ENCODE results near the gene ADAP1.
"Not testable (repeated sequence)": the region's sequence is repeated elsewhere in the genome, so short reads cannot be mapped to it uniquely, and the experiment has no call there.

ADAP1 gene, protein sequence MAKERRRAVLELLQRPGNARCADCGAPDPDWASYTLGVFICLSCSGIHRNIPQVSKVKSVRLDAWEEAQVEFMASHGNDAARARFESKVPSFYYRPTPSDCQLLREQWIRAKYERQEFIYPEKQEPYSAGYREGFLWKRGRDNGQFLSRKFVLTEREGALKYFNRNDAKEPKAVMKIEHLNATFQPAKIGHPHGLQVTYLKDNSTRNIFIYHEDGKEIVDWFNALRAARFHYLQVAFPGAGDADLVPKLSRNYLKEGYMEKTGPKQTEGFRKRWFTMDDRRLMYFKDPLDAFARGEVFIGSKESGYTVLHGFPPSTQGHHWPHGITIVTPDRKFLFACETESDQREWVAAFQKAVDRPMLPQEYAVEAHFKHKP

DNA sequence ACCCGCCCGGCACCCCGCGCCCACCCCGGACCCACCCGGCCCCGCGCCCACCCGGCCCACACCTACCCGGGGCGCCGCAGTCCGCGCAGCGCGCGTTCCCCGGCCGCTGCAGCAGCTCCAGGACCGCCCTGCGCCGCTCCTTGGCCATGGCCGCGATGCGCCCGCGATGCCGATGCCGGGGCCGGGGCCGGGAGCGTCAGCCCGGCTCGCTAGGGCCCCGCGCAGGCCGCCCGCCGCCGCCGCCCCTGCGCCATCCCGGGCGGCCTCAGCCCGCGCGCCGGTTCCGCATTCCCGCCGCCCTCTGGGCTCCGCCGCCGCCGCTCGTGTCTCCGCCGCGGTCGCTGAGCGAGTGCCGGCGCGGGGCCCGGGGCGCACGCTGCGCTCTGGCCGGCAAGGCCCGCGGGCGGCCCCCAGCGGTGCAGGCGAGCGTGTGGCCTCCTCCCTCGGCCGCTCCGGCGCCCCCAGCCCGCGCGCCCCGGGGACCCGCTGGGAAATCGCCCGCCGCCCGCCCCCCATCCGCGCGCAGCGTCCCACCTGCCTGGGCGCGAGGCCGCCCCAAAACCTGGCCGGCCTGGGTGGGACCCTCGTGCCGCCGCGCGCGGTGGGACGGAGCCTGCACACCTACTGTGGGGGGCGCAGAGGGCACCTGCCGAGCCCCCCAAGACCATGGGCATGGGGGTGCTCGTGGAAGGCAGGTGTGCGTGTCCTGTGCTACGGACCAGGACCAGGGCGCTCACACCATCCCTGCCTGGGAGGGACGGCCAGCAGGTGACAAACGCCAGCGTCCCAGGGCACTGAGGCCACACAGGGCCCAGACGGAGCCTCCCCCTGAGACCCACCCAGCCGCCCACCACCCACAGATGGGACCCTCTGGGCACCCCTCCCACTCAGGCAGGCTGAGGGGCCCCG lies at the start of gene ADAP1:
TSS of gene ADAP1 (minus strand) at position 351 of the 909 bp plus-strand sequence. CDS start at position 148, 203 bp downstream.
- peak; percentile 33 for DNase-seq (ENCODE audit: low read depth)

DNA sequence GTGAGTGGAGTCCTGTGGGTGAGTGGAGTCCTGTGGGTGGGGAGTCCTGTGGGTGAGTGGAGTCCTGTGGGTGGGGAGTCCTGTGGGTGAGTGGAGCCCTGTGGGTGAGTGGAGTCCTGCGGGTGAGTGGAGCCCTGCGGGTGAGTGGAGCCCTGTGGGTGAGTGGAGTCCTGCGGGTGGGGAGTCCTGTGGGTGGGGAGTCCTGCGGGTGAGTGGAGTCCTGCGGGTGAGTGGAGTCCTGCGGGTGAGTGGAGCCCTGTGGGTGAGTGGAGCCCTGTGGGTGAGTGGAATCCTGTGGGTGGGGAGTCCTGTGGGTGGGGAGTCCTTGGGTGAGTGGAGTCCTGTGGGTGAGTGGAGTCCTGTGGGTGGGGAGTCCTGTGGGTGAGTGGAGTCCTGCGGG lies 48.0 kb upstream of the ADAP1 start:
- not testable (repeated sequence) for DNase-seq (ENCODE audit: low read depth)

DNA sequence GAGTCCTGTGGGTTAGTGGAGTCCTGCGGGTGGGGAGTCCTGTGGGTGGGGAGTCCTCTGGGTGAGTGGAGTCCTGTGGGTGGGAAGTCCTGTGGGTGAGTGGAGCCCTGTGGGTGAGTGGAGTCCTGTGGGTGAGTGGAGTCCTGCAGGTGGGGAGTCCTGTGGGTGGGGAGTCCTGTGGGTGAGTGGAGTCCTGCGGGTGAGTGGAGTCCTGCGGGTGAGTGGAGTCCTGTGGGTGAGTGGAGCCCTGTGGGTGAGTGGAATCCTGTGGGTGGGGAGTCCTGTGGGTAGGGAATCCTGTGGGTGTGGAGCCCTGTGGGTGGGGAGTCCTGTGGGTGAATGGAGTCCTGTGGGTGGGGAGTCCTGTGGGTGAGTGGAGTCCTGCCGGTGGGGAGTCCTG lies 47.5 kb upstream of the ADAP1 start:
- DNase-seq (ENCODE audit: low read depth) = not testable (repeated sequence)

DNA sequence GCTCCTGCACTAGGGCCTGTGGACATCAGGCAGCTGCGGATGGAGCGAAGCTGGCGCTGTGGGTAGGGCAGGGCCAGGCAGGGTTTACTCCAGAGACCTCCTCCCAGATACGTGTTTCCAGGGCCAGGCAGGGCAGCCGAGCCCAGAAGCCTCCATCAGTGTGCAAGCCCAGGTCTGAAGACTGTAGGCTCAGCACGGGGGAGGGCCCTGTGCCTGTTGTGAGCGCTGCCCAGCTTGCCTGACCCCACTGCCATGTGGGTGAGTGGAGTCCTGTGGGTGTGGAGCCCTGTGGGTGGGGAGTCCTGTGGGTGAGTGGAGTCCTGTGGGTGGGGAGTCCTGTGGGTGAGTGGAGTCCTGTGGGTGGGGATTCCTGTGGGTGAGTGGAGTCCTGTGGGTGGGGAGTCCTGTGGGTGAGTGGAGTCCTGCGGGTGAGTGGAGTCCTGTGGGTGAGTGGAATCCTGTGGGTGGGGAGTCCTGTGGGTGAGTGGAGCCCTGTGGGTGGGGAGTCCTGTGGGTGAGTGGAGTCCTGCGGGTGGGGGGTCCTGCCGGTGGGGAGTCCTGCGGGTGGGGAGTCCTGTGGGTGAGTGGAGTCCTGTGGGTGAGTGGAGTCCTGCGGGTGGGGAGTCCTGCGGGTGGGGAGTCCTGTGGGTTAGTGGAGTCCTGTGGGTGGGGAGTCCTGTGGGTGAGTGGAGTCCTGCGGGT lies 46.7 kb upstream of the ADAP1 start:
- not testable (repeated sequence) for DNase-seq (ENCODE audit: low read depth)

DNA sequence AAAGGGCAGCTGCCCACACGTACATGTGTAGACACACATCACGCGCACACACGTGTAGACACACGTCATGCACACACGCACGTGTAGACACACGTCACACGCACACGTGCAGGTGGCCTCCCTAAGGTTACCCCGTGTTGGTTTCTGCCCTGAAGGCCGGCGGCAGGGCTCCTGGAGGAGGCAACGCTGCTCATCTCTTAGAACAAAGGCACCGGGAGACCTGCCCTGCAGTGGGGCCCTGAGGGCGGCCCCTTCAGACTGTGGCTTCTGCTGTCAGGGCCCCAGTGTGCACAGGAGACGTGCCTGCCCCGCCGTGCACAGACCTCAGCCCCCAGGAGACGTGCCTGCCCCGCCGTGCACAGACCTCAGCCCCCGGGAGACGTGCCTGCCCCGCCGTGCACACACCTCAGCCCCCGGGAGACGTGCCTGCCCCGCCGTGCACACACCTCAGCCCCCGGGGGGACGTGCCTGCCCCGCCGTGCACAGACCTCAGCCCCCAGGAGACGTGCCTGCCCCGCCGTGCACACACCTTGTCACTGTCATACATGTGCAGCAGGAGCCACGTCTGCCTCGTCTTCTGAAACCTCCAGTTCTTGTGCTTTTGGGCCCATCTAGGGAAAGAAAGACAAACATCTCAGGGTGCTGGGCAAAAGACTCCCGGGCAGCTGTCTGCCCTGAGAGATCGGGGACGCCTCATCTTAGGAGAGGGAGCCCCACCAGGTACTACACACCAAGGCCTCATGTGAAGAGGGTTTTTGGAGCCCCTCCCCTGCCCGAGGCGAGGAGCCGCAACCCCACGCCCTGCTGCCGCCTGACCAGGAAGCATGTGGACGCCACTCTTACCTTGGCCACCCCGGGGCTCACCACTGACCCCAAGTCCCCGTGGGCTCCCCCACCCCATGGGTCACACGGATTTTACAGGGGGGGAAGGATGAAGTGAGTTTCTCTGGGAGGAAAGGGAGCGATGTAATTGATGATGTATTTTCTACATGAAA lies 45.8 kb upstream of the ADAP1 start:
- DNase-seq (ENCODE audit: low read depth) = no peak

DNA sequence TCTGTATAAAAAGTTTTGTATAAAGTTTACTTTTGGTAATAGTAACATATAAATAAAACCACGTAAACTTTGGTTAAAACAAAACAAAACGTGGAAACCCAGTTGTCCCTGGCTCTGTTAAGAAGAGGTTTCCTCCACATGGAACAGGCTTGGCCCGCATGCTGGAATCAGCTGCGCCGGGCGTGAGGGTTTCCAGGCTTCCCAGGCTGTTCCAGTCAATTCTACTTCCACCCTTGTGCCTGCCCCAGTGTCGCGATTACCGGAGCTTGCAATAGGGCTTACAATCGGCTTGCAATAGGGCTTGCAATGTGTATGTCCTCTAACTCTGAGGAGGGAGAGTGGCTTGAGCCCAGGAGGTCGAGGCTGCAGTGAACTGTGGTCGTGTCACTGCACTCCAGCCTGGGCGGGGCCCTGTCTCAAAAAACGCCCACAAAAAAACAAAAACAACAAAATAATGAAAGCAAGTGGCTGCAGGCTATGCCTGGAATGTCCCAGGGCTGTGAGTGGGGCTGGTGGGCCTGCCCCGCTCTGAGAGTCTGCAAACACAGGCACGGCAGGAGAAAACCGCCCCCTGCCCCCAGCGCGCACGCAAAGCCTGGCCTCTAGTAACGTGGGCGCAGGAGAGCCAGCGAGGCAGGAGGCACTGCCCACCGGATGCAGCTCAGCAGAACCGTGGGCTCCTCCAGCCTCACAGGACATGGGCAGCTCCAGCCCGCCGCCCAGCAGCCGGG lies 44.8 kb upstream of the ADAP1 start:
- DNase-seq (ENCODE audit: low read depth) = no peak

DNA sequence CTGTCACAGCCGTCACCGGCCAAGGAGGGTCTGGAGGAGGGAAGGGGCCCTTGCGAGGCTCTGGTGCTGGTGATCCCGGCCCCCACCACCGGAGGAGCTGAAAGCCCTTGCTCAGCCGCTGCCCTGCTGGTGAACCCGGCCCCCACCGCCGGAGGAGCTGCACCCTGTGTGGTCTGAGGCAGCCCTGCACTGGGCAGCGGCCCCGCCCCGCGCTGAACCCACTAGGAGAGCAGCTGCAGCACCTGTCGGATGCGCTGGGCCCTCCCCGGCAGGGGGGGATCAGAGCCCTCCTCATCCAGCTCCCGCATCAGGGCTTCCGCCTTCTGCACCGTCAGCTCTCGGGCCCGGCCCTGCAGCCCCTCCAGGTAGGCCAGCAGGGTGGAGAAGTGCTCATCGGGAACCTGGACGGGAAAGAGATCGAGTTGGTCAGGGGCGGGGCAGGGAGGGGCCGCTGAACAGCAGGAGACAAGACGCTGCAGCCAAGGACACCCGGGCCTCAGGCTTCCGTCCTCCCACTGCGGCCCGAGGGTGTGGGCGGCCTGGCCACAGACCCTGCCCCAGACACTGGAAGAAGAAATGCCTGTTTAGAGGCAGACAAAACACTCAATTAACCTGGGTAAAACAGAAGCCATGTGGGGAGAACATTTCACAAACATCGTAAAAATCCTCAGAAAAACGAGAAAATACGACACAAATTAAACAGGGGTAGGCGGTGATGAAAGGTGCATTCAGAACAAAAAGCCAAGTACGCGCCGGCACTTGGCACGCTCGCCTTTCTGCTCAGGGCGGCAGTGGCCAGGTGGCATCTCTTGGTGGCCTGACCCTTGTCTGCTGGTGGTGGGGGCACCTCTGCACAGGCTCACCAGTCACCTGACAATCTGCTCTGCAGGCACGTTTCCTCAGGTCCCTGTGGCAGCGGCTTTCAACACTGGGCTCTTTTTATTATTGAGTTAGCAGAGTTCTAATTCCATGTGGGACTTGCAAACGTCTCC lies 43.2 kb upstream of the ADAP1 start:
- no peak for DNase-seq (ENCODE audit: low read depth)

DNA sequence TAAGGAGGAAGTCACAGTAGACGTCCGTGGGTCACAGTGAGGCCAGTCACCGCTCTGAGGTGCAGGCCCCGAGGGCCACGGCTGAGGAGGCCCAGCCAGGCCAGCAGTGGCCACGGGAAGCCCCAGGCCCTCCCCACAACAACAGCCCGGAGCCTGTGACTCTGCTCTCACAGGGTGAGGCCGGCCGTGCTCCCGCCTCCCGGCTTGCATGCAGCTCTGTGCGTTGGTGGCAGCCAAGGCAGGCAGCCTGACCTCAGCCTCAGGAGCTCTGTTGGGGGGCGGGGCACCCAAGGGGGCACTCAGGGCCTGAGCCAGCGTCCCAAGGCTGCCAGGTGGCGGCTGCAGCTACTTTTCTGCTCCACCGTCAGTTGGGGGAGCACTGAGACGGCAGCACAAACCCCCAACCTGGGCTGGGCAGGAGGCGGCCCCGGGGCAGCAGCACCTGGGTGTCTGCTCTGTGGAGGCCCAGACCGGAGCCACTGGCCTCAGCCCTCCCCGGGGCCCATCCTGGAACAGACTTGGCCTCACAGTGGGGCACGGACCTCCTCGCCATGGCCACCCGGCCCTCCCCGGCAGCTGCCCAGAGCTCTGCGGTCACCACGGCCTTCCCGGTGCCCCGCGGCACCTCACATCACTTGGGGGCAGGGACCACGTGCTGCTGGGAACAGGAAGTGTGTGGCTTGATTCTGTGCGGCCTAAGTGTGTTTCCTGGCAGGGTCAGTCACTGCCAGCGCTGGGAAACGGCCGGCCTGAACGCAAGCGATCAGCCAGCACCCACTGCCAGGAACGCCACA lies 41.8 kb upstream of the ADAP1 start:
- no peak for DNase-seq (ENCODE audit: low read depth)

DNA sequence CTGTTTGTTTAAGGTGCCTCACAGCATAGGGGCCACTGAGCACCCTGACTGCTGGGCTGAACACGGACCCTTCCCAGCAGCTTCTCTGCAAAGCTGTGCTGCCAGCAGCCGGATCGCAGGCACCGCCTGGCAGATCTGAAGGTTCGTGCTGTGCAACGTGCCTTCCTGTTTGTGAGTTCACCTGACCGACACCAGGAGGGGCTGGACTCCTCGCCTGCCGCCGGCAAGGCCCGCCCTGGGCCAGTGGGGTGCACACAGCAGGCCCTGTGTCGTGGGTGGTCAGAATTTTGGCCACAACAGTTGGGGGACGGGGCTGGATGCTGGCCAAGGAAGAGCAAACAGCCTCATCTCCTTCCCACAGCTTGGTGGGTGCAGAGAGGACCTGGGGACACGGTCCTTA lies 41.1 kb upstream of the ADAP1 start:
- no peak for DNase-seq (ENCODE audit: low read depth)

DNA sequence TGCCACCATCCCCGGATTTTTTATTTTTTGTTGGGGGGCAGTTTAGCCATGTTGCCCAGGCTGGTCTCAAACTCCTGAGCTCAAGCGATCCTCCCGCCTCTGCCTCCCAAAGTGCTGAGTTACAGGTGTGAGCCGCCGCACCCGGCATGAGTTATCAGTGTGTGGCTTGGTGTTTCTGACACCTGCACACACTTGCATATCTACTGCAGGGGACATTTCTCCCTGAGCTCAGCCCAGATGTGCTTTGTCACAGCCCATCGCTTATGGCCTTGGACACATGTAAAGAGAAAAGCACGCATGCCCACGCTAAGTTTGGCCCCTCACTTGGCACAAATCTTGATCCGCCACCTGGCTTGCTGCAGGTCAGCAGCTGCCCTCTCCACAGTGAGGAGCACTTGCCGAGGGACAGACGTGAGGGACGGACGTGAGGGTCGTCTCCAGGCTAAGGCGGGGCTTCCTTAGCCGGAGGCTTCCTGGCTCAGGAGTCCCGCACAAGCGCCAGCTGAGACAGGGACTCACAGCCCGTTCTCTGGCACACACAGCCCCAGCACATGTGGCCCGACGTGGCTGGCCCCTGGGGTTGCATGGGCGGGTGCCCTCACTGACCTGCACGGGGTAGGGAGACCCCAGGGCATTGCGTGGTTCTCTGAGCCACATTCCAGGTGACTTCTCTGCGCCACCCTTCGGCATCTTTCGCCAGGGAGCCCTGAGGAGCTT lies 40.3 kb upstream of the ADAP1 start:
- no peak for DNase-seq (ENCODE audit: low read depth)

DNA sequence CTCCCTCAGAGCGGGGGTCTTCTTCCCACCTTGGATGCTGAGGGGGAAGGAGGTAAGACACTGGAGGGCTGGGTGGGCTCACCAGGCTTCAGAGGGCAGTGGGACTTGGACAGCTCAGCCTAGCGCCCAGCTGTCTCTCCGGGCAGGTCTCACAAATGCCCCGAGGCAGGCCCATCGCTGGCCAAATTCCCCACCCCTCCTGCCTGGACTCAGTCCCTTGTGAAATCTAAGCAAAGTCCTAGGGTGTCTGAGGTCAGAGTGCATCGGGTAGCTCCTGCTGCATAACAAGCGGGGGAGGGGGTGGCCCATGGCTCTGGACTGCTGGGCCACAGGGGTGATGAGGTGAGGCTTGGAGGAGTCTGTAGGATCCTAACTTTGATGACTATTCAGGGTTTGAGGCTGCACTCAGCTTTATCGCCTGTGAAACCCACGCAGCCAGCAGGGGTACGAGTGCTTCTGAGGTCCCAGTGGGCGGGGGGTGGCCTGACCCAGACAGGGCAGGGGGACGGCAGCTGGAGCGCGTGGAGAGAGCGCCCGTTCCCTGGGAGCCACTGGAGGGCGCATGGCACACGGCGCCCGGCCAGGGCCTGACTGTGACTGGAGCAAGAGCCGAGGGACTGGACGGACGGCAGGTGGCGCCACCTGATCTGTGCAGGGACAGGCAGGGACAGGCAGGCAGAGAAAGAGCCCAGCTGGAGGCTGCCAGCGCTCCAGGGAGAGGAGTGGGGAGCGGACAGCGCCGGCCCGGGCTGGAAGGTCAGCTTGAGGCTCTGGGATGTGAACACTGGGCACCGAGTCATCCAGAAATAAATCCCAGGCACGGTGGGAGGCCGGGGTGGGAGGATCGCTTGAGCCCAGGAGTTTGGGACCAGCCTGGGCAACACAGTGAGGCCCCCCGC lies 38.5 kb upstream of the ADAP1 start:
- peak; percentile 88 for DNase-seq (ENCODE audit: low read depth)

DNA sequence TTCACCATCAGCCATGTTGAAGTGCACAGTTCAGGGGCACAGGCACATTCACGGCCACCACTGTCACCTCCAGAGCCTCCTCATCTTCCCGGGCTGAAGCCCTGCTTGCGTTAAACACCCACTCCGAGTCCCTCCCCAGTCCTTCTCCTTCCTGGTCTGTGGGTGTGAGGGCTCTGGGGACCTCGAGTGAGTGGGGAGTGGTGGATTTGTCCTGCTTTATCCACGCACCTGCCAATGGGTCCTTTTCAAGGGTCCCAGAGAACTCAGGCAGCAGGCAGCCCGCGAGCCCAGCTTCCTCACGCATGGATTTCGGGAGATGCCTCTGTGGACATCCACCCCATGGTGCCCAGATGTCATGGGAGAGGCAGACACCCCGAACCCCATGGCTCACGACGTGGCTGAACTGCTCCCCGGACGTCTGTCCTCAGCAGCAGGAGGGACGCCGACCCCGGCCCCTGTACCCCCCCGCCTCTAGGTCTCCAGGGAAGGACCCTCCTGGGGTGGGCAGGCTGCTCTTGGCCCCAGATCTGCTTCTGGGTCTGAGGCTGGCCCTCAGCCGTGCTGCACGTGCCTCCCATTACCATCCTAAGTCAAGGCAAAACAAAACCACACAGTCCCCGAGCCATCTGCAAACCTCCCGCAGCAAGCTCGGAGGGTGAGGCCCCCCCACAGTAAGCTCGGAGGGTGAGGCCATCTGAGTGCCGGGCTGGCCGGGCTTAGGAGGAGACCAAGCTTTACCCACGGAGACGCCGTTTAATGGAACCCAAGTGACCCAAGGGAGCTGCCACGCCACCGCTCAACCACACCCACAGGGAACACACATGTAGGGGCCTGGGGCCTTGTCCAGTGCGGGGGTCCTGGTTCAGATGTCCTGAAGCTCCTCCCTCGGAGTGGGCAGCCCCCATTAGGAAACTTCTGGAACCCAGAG lies 37.5 kb upstream of the ADAP1 start:
- no peak for DNase-seq (ENCODE audit: low read depth)

DNA sequence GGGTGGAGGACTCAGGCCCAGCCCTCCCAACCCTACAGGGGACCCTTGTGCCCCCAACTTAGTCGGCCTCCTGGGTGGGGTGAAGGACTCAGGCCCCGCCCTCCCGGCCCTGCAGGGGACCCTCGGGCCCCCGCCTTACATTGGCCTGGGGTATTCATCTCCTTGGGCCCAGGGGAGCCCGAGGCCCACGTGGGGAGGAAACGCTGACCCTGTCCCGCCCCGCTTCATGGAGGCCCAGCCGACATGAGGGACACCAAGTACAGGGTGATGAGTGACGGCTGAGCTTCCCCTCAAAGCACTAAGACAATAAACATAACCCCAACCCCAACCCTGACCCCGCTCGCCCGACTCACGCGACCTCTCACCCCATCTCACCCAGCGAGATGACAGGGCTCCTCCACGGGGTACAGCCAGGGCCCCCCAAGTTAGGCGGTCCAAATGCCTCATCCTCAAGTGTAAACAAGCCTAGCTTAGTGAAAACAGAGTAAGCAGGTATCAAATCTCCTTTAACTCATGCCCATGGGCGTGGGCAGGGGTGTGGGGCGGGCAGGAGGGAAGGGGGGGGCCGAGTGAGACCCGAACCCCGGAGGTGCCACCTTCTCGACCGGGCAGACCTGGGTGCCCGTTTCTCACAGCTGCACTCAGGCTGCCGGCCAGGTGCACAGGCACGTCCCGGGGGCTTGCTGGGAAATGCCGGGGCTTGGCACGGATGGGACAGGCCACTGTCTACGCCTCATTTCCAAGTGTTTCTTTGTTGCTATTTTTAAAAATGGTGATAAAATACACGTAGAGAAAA lies 36.7 kb upstream of the ADAP1 start:
- DNase-seq (ENCODE audit: low read depth) = no peak

DNA sequence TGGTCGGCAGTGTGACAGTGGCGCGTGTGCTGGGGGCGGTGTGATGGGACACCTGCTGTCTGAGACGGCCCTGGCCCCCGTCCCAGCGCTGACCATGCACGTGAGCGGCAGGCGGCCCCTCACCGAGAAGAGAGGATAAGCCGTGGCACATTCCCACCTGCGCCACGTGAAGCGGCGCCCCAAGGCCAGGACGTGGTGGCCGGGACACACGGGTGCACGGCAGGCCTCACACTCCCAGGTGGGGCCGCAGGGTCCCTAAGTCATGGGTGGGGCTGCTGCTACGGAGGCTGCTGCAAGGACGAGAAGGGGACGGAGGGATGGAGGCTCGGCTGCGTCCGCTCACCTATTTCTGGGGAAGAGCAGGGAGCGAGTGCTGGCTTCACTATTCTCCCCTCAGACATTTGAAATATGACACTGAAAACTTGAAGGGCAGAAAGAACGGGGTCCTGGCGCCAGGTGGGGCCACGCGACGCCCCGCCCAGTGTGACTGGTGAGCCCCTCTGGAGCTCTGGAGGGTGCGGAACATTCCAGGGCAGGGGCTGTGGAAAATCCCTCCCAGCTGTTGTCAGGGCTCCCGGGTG lies 36.0 kb upstream of the ADAP1 start:
- DNase-seq (ENCODE audit: low read depth) = no peak

Data from stimulated activated CD8-positive, alpha-beta memory T cell treated with anti-CD3 and anti-CD28 coated beads, Interleukin-15, amount 100 ng/mL, for 24 hours (primary cell).